Upper lobe of right lung (tissue), 1 donor: ENCODE measurements around the gene SSBP3. TPM values are rescaled to one million over a fixed set of nuclear protein-coding genes. Genes with fewer than 3 reads are reported as not detected.
"Not testable (repeated sequence)": the region's sequence is repeated elsewhere in the genome, so short reads cannot be mapped to it uniquely, and the experiment has no call there.

Source experiments
- ATAC-seq: fragments of 200-7000 bp; cut with Tn5 transposase; one replicate; pipeline ENCODE4 v1.9.1; 2020; ENCODE audit warnings: mild to moderate bottlenecking, moderate library complexity
- DNase-seq: peaks from one replicate; pipeline ENCODE4 v3.0.0-alpha.2; 2020
- H3K27ac ChIP-seq: fragments of 200-600 bp; one replicate; pipeline ENCODE4 v1.8.0; 2022
- H3K27me3 ChIP-seq: fragments of 200-600 bp; one replicate; pipeline ENCODE4 v1.8.0; 2022; ENCODE audit warnings: mild to moderate bottlenecking
- H3K36me3 ChIP-seq: fragments of 200-600 bp; one replicate; pipeline ENCODE4 v1.8.0; 2022
- H3K4me1 ChIP-seq: fragments of 200-600 bp; one replicate; pipeline ENCODE4 v1.8.0; 2022
- H3K4me3 ChIP-seq: fragments of 200-600 bp; one replicate; pipeline ENCODE4 v1.8.0; 2022; ENCODE audit warnings: mild to moderate bottlenecking
- H3K9me3 ChIP-seq: fragments of 200-600 bp; one replicate; pipeline ENCODE4 v1.8.0; 2022
- CTCF ChIP-seq: fragments of 200-600 bp; IDR thresholded peaks from one replicate; pipeline ENCODE4 v1.8.0; 2022; ENCODE audit warnings: antibody characterized with exemption
- intact Hi-C: fragments of 100-400 bp; cut with DNase I; formaldehyde crosslinking; loops from one replicate; pipeline ENCODE4 v1.11.0; 2022
- total RNA-seq: library from RNA; stranded (reverse); fragmentation: NEBNext Ultra II Directional; extraction: Animal tissue kit (Norgen Biotek cat#: 25700); gene quantifications from one replicate; pipeline ENCODE4 v1.2.1, GENCODE V29; 2021
- donor health status: DM: no; HTN: yes; CAD: no; lungs with severe emphysema.

The SSBP3 gene
- total RNA-seq, 1 donor from 2014 or later: 40.4 TPM

GRCh38 chr1:54220004-54220811 is 186.0 kb downstream of the SSBP3 start:
- peaks cover 38% of the 10 kb centered on the region for H3K36me3 ChIP-seq
- no peaks in the 10 kb centered on the region for H3K27me3 ChIP-seq
- ATAC-seq (peak; percentile 76), DNase-seq (no peak)
- H3K9me3 ChIP-seq: no peaks in the 10 kb centered on the region
- no peak for TF ChIP-seq CTCF
- H3K27ac ChIP-seq: peak overlapping the region; percentile 78
- peaks cover 21% of the 10 kb centered on the region for H3K4me1 ChIP-seq
- H3K4me3 ChIP-seq: no peak overlapping the region
- intact Hi-C loops: no loop called here

- peak overlapping the region; percentile 78 for H3K27ac ChIP-seq
- intact Hi-C loops: no loop called here
- TF ChIP-seq CTCF: no peak
- H3K9me3 ChIP-seq: no peaks in the 10 kb centered on the region
- H3K27me3 ChIP-seq: no peaks in the 10 kb centered on the region
- DNase-seq: no peak
- no peak for ATAC-seq
- H3K36me3 ChIP-seq: peaks cover 42% of the 10 kb centered on the region
- H3K4me1 ChIP-seq: peaks cover 21% of the 10 kb centered on the region
- no peak overlapping the region for H3K4me3 ChIP-seq
Observed at GRCh38 chr1:54219688-54220003, 186.5 kb downstream of the SSBP3 start.

- no peaks in the 10 kb centered on the region for H3K9me3 ChIP-seq
- intact Hi-C loops: no loop called here
- H3K27me3 ChIP-seq: no peaks in the 10 kb centered on the region
- no peak for ATAC-seq
- H3K4me1 ChIP-seq: peaks cover 21% of the 10 kb centered on the region
- H3K4me3 ChIP-seq: no peak overlapping the region
- no peak for TF ChIP-seq CTCF
- no peak for DNase-seq
- peak overlapping the region; percentile 78 for H3K27ac ChIP-seq
- H3K36me3 ChIP-seq: peaks cover 47% of the 10 kb centered on the region
Observed at GRCh38 chr1:54218883-54219687, 187.1 kb downstream of the SSBP3 start.

GRCh38 chr1:54215523-54215922 is 190.7 kb downstream of the SSBP3 start:
- Histone ChIP-seq H3K36me3 (peaks cover 83% of the 10 kb centered on the region), H3K9me3 (no peaks in the 10 kb centered on the region), H3K27ac (no peak overlapping the region), H3K4me3 (no peak overlapping the region), H3K4me1 (peaks cover 16% of the 10 kb centered on the region), H3K27me3 (no peaks in the 10 kb centered on the region)
- intact Hi-C loops: no loop called here
- ATAC-seq (no peak), DNase-seq (no peak)
- no peak for TF ChIP-seq CTCF

- H3K4me1 ChIP-seq: no peaks in the 10 kb centered on the region
- H3K4me3 ChIP-seq: no peak overlapping the region
- peaks cover 97% of the 10 kb centered on the region for H3K36me3 ChIP-seq
- TF ChIP-seq CTCF: no peak
- DNase-seq: no peak
- no peaks in the 10 kb centered on the region for H3K9me3 ChIP-seq
- no peak overlapping the region for H3K27ac ChIP-seq
- no peaks in the 10 kb centered on the region for H3K27me3 ChIP-seq
- ATAC-seq: no peak
- intact Hi-C loops: no loop called here
Observed at GRCh38 chr1:54212872-54213271, 193.3 kb downstream of the SSBP3 start.

- H3K36me3 ChIP-seq: peaks cover 88% of the 10 kb centered on the region
- H3K27me3 ChIP-seq, H3K27ac ChIP-seq, H3K4me3 ChIP-seq, ATAC-seq, DNase-seq, intact Hi-C loops, H3K9me3 ChIP-seq, H3K4me1 ChIP-seq: not testable (repeated sequence)
Observed at GRCh38 chr1:54207896-54208295, 198.3 kb downstream of the SSBP3 start.
